ENCODE measurements around the gene LDB3.

Gene LDB3

DNA sequence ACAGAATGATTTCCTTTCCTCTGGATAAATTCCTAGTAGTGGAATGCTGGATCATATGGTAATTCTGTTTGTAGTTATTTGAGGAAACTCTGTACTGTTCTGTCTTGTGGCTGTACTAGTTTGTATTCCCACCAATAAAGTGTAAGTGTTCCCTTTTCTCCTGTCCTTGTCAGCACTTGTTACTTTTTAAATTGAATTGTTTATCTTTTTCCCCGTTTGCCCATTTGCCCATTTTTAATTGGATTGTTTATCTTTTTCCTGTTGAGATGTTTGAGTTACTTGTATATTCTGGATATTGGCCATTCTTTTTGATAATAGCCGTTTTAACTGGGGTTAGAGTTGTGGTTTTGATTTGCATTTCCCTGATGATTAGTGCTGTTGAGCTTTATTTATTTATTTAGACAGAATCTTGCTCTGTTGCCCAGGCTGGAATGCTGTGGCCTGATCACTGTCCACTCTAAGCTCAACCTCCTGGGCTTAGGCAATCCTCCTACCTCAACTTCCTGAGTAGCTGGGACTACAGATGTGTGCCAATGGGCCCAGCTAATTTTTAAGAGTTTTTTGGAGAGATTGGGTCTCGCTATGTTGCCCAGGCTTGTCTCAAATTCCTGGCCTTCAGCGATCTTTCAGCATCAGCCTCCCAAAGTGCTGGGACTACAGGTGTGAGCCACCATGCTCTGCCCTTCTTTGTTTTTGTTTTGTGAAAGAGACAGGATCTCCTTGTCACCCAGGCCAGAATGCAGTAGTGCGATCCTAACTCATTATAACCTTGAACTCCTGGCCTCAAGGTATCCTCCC lies 111.1 kb downstream of the LDB3 start:
- peaks cover 0 to 83% (median 22%) of the 10 kb centered on the region in 4 donors for H3K4me1 ChIP-seq
- intact Hi-C loops (cut with DNase I; ENCODE audit: low total_unique reads) = no loop called here
- no peaks in the 10 kb centered on the region for H3K9me3 ChIP-seq
- no peaks in the 10 kb centered on the region for H3K36me3 ChIP-seq
- no peak overlapping the region for H3K4me3 ChIP-seq
- no peaks in the 10 kb centered on the region for H3K27me3 ChIP-seq
- TF ChIP-seq, protein P1, sequence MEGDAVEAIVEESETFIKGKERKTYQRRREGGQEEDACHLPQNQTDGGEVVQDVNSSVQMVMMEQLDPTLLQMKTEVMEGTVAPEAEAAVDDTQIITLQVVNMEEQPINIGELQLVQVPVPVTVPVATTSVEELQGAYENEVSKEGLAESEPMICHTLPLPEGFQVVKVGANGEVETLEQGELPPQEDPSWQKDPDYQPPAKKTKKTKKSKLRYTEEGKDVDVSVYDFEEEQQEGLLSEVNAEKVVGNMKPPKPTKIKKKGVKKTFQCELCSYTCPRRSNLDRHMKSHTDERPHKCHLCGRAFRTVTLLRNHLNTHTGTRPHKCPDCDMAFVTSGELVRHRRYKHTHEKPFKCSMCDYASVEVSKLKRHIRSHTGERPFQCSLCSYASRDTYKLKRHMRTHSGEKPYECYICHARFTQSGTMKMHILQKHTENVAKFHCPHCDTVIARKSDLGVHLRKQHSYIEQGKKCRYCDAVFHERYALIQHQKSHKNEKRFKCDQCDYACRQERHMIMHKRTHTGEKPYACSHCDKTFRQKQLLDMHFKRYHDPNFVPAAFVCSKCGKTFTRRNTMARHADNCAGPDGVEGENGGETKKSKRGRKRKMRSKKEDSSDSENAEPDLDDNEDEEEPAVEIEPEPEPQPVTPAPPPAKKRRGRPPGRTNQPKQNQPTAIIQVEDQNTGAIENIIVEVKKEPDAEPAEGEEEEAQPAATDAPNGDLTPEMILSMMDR (IDR thresholded peaks at IDR 0.05) = no peak
- H3K27ac ChIP-seq = peak overlapping the region; percentile 14 to 38
- DNase-seq = no peak

DNA sequence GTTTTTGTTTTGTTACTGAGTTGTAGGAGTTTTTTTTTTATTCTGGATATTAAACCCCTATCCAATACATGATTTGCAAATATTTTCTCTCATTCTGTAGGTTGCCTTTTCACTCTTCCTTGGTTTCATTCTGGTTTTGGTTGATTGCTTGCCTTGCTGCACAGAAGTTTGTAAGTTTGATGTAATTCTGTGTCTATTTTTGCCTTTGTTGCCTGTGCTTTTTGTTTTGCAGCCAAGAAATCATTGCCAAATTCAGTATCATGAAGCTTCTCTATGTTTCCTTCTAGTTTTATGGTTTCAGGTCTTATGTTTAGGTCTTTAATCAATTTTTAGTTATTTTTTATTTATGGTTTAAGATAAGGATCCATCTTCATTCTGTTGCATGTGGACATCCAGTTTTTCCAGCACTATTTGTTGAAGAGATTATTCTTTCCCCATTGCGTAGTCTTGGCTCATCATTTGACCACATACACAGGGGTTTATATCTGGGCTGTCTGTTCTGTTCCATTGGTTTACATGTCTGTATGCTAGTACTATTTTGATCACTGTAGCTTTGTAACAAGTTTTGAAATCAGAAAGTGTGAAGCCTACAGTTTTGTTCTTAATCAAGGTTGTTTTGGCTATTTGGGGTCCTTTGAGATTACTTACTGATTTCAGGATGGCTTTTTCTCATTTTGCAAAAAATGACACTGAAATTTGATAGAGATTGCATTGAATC lies 114.5 kb downstream of the LDB3 start:
- H3K36me3 ChIP-seq = no peaks in the 10 kb centered on the region
- H3K4me3 ChIP-seq = no peak overlapping the region
- H3K27me3 ChIP-seq = no peaks in the 10 kb centered on the region
- H3K9me3 ChIP-seq = no peaks in the 10 kb centered on the region
- TF ChIP-seq, protein P1 (IDR thresholded peaks at IDR 0.05) = no peak
- intact Hi-C loops (cut with DNase I; ENCODE audit: low total_unique reads) = no loop called here
- DNase-seq = no peak
- H3K27ac ChIP-seq = peak overlapping the region; percentile 3 to 27
- peaks cover 0 to 84% (median 32%) of the 10 kb centered on the region in 4 donors for H3K4me1 ChIP-seq

DNA sequence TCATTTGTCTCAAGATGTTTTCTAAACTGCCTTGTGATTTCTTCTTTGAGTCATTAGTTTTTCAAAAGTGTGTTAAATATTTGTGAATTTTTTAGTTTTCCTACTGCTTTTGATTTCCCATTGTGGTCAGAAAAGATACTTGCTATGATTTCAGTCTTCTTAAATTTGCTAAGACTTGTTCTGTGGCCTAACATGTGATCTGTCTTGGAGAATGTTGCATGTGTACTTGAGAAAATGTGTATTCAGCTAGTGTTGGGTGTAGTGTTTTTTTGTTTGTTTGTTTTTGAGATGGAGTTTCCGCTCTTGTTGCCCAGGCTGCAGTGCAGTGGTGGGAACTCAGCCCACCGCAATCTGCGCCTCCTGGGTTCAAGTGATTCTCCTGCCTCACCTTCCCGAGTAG lies 116.7 kb downstream of the LDB3 start:
- intact Hi-C loops (cut with DNase I; ENCODE audit: low total_unique reads) = no loop called here
- no peaks in the 10 kb centered on the region for H3K27me3 ChIP-seq
- H3K9me3 ChIP-seq = no peaks in the 10 kb centered on the region
- no peak overlapping the region for H3K4me3 ChIP-seq
- no peak for DNase-seq
- peak overlapping the region in 1 of 2 donors; percentile 24 for H3K27ac ChIP-seq
- peaks cover 0 to 74% (median 28%) of the 10 kb centered on the region in 4 donors for H3K4me1 ChIP-seq
- H3K36me3 ChIP-seq = no peaks in the 10 kb centered on the region
- TF ChIP-seq, protein P1 (IDR thresholded peaks at IDR 0.05) = no peak
